ENCODE measurements around the gene EID1. TPM values are rescaled to one million over a fixed set of nuclear protein-coding genes. Genes with fewer than 3 reads are reported as not detected.

Gene EID1
- total RNA-seq, 1 experiment from 2014 or later: 104 TPM

DNA sequence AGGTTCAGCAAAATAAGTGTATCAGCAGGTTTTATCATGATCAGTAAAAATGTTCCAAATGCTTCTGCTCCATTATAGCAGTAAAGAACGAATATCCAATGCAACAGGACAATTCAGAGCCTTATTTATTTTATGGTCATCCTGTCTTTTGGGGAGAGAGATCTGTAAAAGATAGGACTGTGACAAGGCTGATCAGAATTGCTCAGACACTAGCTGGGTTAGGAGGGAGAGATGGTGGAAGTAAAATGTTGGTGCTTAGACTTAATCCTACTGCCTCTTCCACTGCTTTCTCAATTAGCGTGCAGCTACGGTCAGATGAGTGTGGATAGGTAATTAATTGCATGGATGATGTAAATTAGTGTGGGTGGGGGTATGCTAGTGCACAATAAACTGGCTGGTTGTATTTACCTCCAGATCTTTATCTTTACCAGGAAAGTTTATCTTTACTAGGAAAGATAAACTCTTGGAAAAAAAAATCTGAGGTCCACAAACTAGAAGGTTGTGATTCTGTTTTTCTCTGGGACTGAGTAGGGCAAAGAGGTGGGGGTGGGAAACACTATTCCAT lies 2.2 kb downstream of the EID1 start:
- Mint-ChIP-seq H3K4me1 (peaks cover 31% of the 10 kb centered on the region), H3K4me3 (peak overlapping the region; percentile 99), H3K36me3 (peaks cover 4% of the 10 kb centered on the region), H3K27ac (peak overlapping the region; percentile 70; the same call in 1 of the 2 replicates), H3K27me3 (ENCODE audit: low read depth) (peaks cover 14% of the 10 kb centered on the region; the same call in 1 of the 2 replicates), H3K9me3 (no peaks in the 10 kb centered on the region)
- no peak for DNase-seq (ENCODE audit: low spot score)
- CTCF ChIA-PET: interaction anchor here (1.1 to 2.2 kb wide), 3 partner anchors 18 to 166 kb away, joined by 3 to 12 read pairs (median 6); partner anchors contain the start of gene SECISBP2L
- TF ChIP-seq MLX (CRISPR knock-in tag; IDR thresholded peaks at IDR 0.05) (no peak), CREM (CRISPR knock-in tag; IDR thresholded peaks at IDR 0.05) (no peak), ATF2 (CRISPR knock-in tag; IDR thresholded peaks at IDR 0.05; ENCODE audit: borderline replicate concordance, low read depth) (no peak), ZBTB21 (CRISPR knock-in tag; IDR thresholded peaks at IDR 0.05; ENCODE audit: borderline replicate concordance) (no peak), ATF3 (CRISPR knock-in tag; conservative IDR thresholded peaks at IDR 0.05) (no peak), ZNF232 (CRISPR knock-in tag; IDR thresholded peaks at IDR 0.05) (no peak), OVOL2 (CRISPR knock-in tag; IDR thresholded peaks at IDR 0.05; ENCODE audit: borderline replicate concordance) (no peak), ZNF138 (CRISPR knock-in tag; conservative IDR thresholded peaks at IDR 0.05) (no peak), CREB1 (CRISPR knock-in tag; IDR thresholded peaks at IDR 0.05) (no peak), ZNF416 (CRISPR knock-in tag; IDR thresholded peaks at IDR 0.05) (no peak), PRRX2 (CRISPR knock-in tag; IDR thresholded peaks at IDR 0.05) (no peak), ATF1 (CRISPR knock-in tag; IDR thresholded peaks at IDR 0.05) (no peak)
- TF ChIP-seq, protein P1, sequence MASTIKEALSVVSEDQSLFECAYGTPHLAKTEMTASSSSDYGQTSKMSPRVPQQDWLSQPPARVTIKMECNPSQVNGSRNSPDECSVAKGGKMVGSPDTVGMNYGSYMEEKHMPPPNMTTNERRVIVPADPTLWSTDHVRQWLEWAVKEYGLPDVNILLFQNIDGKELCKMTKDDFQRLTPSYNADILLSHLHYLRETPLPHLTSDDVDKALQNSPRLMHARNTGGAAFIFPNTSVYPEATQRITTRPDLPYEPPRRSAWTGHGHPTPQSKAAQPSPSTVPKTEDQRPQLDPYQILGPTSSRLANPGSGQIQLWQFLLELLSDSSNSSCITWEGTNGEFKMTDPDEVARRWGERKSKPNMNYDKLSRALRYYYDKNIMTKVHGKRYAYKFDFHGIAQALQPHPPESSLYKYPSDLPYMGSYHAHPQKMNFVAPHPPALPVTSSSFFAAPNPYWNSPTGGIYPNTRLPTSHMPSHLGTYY (CRISPR knock-in tag; IDR thresholded peaks at IDR 0.05): no peak
- TF ChIP-seq, protein P2, sequence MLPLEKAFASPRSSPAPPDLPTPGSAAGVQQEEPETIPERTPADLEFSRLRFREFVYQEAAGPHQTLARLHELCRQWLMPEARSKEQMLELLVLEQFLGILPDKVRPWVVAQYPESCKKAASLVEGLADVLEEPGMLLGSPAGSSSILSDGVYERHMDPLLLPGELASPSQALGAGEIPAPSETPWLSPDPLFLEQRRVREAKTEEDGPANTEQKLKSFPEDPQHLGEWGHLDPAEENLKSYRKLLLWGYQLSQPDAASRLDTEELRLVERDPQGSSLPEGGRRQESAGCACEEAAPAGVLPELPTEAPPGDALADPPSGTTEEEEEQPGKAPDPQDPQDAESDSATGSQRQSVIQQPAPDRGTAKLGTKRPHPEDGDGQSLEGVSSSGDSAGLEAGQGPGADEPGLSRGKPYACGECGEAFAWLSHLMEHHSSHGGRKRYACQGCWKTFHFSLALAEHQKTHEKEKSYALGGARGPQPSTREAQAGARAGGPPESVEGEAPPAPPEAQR (CRISPR knock-in tag; IDR thresholded peaks at IDR 0.05): no peak
- TF ChIP-seq, protein P3, sequence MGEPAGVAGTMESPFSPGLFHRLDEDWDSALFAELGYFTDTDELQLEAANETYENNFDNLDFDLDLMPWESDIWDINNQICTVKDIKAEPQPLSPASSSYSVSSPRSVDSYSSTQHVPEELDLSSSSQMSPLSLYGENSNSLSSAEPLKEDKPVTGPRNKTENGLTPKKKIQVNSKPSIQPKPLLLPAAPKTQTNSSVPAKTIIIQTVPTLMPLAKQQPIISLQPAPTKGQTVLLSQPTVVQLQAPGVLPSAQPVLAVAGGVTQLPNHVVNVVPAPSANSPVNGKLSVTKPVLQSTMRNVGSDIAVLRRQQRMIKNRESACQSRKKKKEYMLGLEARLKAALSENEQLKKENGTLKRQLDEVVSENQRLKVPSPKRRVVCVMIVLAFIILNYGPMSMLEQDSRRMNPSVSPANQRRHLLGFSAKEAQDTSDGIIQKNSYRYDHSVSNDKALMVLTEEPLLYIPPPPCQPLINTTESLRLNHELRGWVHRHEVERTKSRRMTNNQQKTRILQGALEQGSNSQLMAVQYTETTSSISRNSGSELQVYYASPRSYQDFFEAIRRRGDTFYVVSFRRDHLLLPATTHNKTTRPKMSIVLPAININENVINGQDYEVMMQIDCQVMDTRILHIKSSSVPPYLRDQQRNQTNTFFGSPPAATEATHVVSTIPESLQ (CRISPR knock-in tag; IDR thresholded peaks at IDR 0.05): no peak
- TF ChIP-seq, protein P4, sequence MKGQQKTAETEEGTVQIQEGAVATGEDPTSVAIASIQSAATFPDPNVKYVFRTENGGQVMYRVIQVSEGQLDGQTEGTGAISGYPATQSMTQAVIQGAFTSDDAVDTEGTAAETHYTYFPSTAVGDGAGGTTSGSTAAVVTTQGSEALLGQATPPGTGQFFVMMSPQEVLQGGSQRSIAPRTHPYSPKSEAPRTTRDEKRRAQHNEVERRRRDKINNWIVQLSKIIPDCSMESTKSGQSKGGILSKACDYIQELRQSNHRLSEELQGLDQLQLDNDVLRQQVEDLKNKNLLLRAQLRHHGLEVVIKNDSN (CRISPR knock-in tag; IDR thresholded peaks at IDR 0.05): no peak
- no peak for ATAC-seq
- POLR2A ChIA-PET: no interaction called here

DNA sequence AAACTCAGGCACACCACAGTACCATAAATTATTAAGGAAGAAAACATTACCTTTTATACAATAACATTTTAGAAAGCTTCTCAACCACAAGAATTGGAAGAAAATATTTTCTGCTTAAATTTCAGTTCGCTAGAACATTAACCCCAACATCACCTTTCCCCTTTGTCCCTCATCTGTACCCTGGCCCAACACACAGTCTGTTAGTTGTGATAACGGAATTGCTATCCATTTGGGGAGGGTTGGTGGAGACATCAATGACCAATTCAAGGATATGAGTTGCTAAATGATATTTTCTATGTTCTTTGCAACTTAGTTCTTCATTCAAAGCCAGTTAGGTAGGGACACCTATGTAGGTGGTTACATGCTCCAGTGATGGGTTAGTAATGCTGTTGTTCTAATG lies 5.8 kb downstream of the EID1 start:
- peaks cover under 1% of the 10 kb centered on the region for H3K36me3 Mint-ChIP-seq
- H3K4me3 Mint-ChIP-seq: no peak overlapping the region
- H3K4me1 Mint-ChIP-seq: peaks cover 20% of the 10 kb centered on the region
- ATAC-seq (no peak), DNase-seq (ENCODE audit: low spot score) (no peak)
- no peak overlapping the region for H3K27ac Mint-ChIP-seq
- CTCF ChIA-PET: no interaction called here
- no peaks in the 10 kb centered on the region for H3K27me3 Mint-ChIP-seq (ENCODE audit: low read depth)
- POLR2A ChIA-PET: no interaction called here
- no peaks in the 10 kb centered on the region for H3K9me3 Mint-ChIP-seq
- TF ChIP-seq, protein P5, sequence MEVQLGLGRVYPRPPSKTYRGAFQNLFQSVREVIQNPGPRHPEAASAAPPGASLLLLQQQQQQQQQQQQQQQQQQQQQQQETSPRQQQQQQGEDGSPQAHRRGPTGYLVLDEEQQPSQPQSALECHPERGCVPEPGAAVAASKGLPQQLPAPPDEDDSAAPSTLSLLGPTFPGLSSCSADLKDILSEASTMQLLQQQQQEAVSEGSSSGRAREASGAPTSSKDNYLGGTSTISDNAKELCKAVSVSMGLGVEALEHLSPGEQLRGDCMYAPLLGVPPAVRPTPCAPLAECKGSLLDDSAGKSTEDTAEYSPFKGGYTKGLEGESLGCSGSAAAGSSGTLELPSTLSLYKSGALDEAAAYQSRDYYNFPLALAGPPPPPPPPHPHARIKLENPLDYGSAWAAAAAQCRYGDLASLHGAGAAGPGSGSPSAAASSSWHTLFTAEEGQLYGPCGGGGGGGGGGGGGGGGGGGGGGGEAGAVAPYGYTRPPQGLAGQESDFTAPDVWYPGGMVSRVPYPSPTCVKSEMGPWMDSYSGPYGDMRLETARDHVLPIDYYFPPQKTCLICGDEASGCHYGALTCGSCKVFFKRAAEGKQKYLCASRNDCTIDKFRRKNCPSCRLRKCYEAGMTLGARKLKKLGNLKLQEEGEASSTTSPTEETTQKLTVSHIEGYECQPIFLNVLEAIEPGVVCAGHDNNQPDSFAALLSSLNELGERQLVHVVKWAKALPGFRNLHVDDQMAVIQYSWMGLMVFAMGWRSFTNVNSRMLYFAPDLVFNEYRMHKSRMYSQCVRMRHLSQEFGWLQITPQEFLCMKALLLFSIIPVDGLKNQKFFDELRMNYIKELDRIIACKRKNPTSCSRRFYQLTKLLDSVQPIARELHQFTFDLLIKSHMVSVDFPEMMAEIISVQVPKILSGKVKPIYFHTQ (CRISPR knock-in tag; IDR thresholded peaks at IDR 0.05): no peak
- TF ChIP-seq TP53 (CRISPR knock-in tag; IDR thresholded peaks at IDR 0.05) (no peak), TEAD1 (CRISPR knock-in tag; IDR thresholded peaks at IDR 0.05) (no peak), EMX1 (CRISPR knock-in tag; IDR thresholded peaks at IDR 0.05) (no peak), ZNF416 (CRISPR knock-in tag; IDR thresholded peaks at IDR 0.05) (no peak), ATF2 (CRISPR knock-in tag; IDR thresholded peaks at IDR 0.05; ENCODE audit: borderline replicate concordance, low read depth) (no peak), IRF2 (CRISPR knock-in tag; IDR thresholded peaks at IDR 0.05; ENCODE audit: borderline replicate concordance, low read depth) (no peak), HMGA2 (CRISPR knock-in tag; IDR thresholded peaks at IDR 0.05) (no peak), TCF7 (CRISPR knock-in tag; IDR thresholded peaks at IDR 0.05; ENCODE audit: low read depth) (no peak)

Data from WTC11 (cell line).